ENCODE measurements around the gene CNTROB.

DNA sequence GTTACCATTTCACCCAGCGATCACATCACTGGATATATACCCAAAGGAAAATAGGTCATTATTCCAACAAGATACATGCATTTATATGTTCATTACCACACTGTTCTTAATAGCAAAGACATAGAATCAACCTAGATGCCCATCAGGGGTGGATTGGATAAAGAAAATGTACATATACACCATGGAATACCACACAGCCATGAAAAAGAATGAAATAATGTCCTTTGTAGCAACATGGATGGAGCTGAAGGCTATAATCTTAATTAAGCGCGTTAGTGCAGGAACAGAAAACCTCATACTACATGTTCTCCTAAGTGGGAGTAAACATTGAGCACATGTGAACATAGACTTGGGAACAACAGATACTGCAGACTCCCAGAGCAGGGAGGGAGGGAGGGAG lies 18.6 kb downstream of the CNTROB start:
- TF ChIP-seq, protein P1, sequence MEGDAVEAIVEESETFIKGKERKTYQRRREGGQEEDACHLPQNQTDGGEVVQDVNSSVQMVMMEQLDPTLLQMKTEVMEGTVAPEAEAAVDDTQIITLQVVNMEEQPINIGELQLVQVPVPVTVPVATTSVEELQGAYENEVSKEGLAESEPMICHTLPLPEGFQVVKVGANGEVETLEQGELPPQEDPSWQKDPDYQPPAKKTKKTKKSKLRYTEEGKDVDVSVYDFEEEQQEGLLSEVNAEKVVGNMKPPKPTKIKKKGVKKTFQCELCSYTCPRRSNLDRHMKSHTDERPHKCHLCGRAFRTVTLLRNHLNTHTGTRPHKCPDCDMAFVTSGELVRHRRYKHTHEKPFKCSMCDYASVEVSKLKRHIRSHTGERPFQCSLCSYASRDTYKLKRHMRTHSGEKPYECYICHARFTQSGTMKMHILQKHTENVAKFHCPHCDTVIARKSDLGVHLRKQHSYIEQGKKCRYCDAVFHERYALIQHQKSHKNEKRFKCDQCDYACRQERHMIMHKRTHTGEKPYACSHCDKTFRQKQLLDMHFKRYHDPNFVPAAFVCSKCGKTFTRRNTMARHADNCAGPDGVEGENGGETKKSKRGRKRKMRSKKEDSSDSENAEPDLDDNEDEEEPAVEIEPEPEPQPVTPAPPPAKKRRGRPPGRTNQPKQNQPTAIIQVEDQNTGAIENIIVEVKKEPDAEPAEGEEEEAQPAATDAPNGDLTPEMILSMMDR (conservative IDR thresholded peaks at IDR 0.05) = no peak
- no peak for TF ChIP-seq EZH2 (IDR thresholded peaks at IDR 0.05; ENCODE audit: low read depth)
